Astrocyte (in vitro differentiated cells and primary cell): ENCODE measurements around the gene FOXP2. TPM values are rescaled to one million over a fixed set of nuclear protein-coding genes. Genes with fewer than 3 reads are reported as not detected.

Experiments used
- DNase-seq: peaks from one replicate; pipeline ENCODE4 v3.0.0-alpha.2; 2010; ENCODE audit warnings: low read depth
- FAIRE-seq: peaks from 2 replicates; lab custom pipeline; 2011; peaks lifted over from hg19 to GRCh38; lab: Jason Lieb, UNC
- H2AFZ ChIP-seq: 2 replicates; pipeline ENCODE4 v1.6.0; 2012; ENCODE audit warnings: low read depth, low read length, inconsistent platforms
- H3K27ac ChIP-seq: 2 replicates; pipeline ENCODE4 v1.5.1; 2011; ENCODE audit warnings: low read depth, low read length, inconsistent platforms
- H3K27me3 ChIP-seq: 2 replicates; pipeline ENCODE4 v1.6.0; 2011; ENCODE audit warnings: low read length, inconsistent platforms; ENCODE audit not compliant: insufficient read depth
- H3K36me3 ChIP-seq: 2 replicates; pipeline ENCODE4 v1.5.1; 2011; ENCODE audit warnings: low read length, inconsistent platforms; ENCODE audit not compliant: insufficient read depth
- H3K4me1 ChIP-seq: 2 replicates; pipeline ENCODE4 v1.5.1; 2011; ENCODE audit warnings: low read length, inconsistent platforms; ENCODE audit not compliant: insufficient read depth
- H3K4me2 ChIP-seq: 2 replicates; pipeline ENCODE4 v1.6.0; 2012; ENCODE audit warnings: low read length, inconsistent platforms
- H3K4me3 ChIP-seq: 2 replicates; pipeline ENCODE4 v1.5.1; 2011; ENCODE audit warnings: low read depth, mild to moderate bottlenecking, low read length, inconsistent platforms; ENCODE audit not compliant: insufficient read depth
- H3K79me2 ChIP-seq: 2 replicates; pipeline ENCODE4 v1.6.0; 2012; ENCODE audit warnings: mild to moderate bottlenecking, low read length, inconsistent platforms; ENCODE audit not compliant: insufficient read depth
- H3K9ac ChIP-seq: 2 replicates; pipeline ENCODE4 v1.6.0; 2012; ENCODE audit warnings: mild to moderate bottlenecking, low read length, inconsistent platforms
- H3K9me3 ChIP-seq: 2 replicates; pipeline ENCODE4 v1.5.1; 2012; ENCODE audit warnings: low read depth, mild to moderate bottlenecking, low read length, inconsistent platforms; ENCODE audit not compliant: insufficient read depth
- H4K20me1 ChIP-seq: 2 replicates; pipeline ENCODE4 v1.6.0; 2012; ENCODE audit warnings: low read length, inconsistent platforms; ENCODE audit not compliant: insufficient read depth
- H3K27ac Mint-ChIP-seq: one replicate; pipeline ENCODE4 v1.8.0; 2021; ENCODE audit warnings: mild to moderate bottlenecking, mixed read lengths; ENCODE audit not compliant: unreplicated experiment
- H3K27me3 Mint-ChIP-seq: one replicate; pipeline ENCODE4 v1.8.0; 2021; ENCODE audit warnings: low read depth, mixed read lengths; ENCODE audit not compliant: unreplicated experiment
- H3K36me3 Mint-ChIP-seq: one replicate; pipeline ENCODE4 v1.8.0; 2021; ENCODE audit warnings: low read depth, mixed read lengths; ENCODE audit not compliant: unreplicated experiment
- H3K4me1 Mint-ChIP-seq: one replicate; pipeline ENCODE4 v1.8.0; 2021; ENCODE audit warnings: low read depth, mixed read lengths; ENCODE audit not compliant: unreplicated experiment
- H3K4me3 Mint-ChIP-seq: one replicate; pipeline ENCODE4 v1.8.0; 2021; ENCODE audit warnings: mild to moderate bottlenecking, moderate library complexity, mixed read lengths; ENCODE audit not compliant: unreplicated experiment
- H3K9me3 Mint-ChIP-seq: one replicate; pipeline ENCODE4 v1.8.0; 2021; ENCODE audit warnings: mild to moderate bottlenecking, mixed read lengths; ENCODE audit not compliant: unreplicated experiment
- EZH2 ChIP-seq: IDR thresholded peaks from 2 replicates; pipeline ENCODE4 v1.6.1; 2012; ENCODE audit warnings: mild to moderate bottlenecking, low read length, inconsistent platforms; ENCODE audit not compliant: insufficient read depth
- total RNA-seq: library from RNA; stranded (reverse); gene quantifications from 2 replicates; pipeline ENCODE4 v1.2.1, GENCODE V29; 2021
- TF ChIP-seq, protein P1 (sequence below): IDR thresholded peaks from 2 replicates; pipeline ENCODE4 v1.5.1; 2011; ENCODE audit warnings: low read depth, mild to moderate bottlenecking, inconsistent platforms, low read length, moderate library complexity; ENCODE audit not compliant: insufficient read depth

FOXP2 gene
- total RNA-seq, 1 donor from 2014 or later: 3.4 TPM

DNA sequence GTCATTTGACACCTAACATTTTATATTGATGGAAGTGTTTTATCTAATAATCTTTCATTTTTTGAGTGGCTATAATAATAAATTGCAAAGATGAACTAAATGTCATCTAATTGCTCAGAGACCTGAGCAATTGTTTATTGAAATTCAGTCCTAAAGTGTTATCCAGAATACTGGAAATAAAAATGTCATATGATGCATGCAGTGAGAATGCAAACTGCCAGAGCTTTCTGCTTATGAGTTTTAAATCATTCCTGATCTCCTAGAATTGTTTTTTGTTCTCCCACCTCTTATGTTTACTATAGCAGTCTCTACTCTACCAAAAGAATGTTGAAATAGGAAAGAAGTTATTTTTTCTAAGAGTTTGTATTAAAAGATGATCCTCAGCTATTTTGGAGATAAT is 116.7 kb downstream of the FOXP2 start:
- no peak overlapping the region for H2AFZ ChIP-seq
- no peaks in the 10 kb centered on the region for H3K79me2 ChIP-seq
- H4K20me1 ChIP-seq: no peaks in the 10 kb centered on the region
- FAIRE-seq (no peak), DNase-seq (no peak)
- no peaks in the 10 kb centered on the region for H3K36me3 ChIP-seq
- no peaks in the 10 kb centered on the region for H3K4me1 ChIP-seq
- no peak for TF ChIP-seq EZH2
- TF ChIP-seq, protein P1, sequence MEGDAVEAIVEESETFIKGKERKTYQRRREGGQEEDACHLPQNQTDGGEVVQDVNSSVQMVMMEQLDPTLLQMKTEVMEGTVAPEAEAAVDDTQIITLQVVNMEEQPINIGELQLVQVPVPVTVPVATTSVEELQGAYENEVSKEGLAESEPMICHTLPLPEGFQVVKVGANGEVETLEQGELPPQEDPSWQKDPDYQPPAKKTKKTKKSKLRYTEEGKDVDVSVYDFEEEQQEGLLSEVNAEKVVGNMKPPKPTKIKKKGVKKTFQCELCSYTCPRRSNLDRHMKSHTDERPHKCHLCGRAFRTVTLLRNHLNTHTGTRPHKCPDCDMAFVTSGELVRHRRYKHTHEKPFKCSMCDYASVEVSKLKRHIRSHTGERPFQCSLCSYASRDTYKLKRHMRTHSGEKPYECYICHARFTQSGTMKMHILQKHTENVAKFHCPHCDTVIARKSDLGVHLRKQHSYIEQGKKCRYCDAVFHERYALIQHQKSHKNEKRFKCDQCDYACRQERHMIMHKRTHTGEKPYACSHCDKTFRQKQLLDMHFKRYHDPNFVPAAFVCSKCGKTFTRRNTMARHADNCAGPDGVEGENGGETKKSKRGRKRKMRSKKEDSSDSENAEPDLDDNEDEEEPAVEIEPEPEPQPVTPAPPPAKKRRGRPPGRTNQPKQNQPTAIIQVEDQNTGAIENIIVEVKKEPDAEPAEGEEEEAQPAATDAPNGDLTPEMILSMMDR: no peak
- H3K9me3 Mint-ChIP-seq: no peaks in the 10 kb centered on the region
- no peak overlapping the region for H3K27ac Mint-ChIP-seq
- H3K9ac ChIP-seq: no peak overlapping the region
- no peak overlapping the region for H3K27ac ChIP-seq
- no peak overlapping the region for H3K4me2 ChIP-seq
- no peaks in the 10 kb centered on the region for H3K27me3 Mint-ChIP-seq
- H3K36me3 Mint-ChIP-seq: no peaks in the 10 kb centered on the region
- no peaks in the 10 kb centered on the region for H3K9me3 ChIP-seq
- H3K4me3 Mint-ChIP-seq: no peak overlapping the region
- no peak overlapping the region for H3K4me3 ChIP-seq
- H3K4me1 Mint-ChIP-seq: peaks cover 2% of the 10 kb centered on the region
- H3K27me3 ChIP-seq: no peaks in the 10 kb centered on the region

DNA sequence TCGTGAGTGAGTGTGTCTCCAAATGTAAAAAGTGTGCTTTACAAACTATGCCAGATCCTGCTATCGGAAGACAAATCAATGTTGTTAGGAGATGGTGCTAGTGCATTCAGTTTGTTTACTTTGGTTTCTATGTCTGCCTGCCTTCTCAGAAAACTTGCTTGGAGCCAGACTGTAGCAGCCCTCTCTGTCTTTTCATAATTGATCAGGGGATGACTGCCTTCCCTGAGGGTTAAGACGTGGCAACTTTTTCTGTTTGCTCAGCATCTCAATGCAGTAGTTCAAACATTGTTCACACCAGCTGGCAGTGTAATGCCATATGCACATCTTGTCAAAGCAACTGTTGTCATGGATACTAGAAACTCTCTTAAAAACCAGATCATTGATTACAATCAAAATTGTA is 118.5 kb downstream of the FOXP2 start:
- H2AFZ ChIP-seq: no peak overlapping the region
- H3K27ac ChIP-seq: no peak overlapping the region

DNA sequence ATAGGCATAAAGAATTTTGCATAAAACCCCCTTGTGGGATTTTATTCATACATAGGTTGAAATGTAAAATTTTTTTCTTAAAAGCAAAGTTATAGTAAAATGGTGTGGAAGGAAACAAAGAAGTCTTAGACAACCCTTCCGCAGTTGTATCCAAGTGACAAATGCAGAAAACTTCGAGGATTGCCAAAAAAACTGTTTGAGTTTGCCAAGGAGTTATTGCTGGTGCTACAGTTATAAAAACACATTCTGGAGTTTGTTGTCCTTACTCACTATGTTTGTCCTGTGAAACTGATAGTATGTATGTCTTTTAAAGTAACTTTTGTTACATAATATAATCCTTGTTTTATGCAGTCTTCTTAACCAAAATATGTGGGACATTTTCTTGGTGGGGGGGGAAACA is 120.3 kb downstream of the FOXP2 start:
- H3K36me3 ChIP-seq: no peaks in the 10 kb centered on the region
- TF ChIP-seq EZH2: no peak
- TF ChIP-seq, protein P1: no peak
- FAIRE-seq (no peak), DNase-seq (no peak)
- no peak overlapping the region for H3K9ac ChIP-seq
- H3K27ac Mint-ChIP-seq: no peak overlapping the region
- H3K4me1 ChIP-seq: no peaks in the 10 kb centered on the region
- no peaks in the 10 kb centered on the region for H4K20me1 ChIP-seq
- no peaks in the 10 kb centered on the region for H3K27me3 ChIP-seq
- no peak overlapping the region for H3K27ac ChIP-seq
- H3K9me3 ChIP-seq: no peaks in the 10 kb centered on the region
- H3K79me2 ChIP-seq: no peaks in the 10 kb centered on the region
- H3K4me1 Mint-ChIP-seq: peaks cover 2% of the 10 kb centered on the region
- H2AFZ ChIP-seq: no peak overlapping the region
- H3K4me2 ChIP-seq: no peak overlapping the region
- H3K27me3 Mint-ChIP-seq: no peaks in the 10 kb centered on the region
- H3K4me3 Mint-ChIP-seq: no peak overlapping the region
- H3K36me3 Mint-ChIP-seq: no peaks in the 10 kb centered on the region
- no peaks in the 10 kb centered on the region for H3K9me3 Mint-ChIP-seq
- H3K4me3 ChIP-seq: no peak overlapping the region

More for the DNA sequence above, 118.5 kb downstream of the FOXP2 start:
- no peak overlapping the region for H3K9ac ChIP-seq
- DNase-seq: no peak
- no peaks in the 10 kb centered on the region for H3K27me3 ChIP-seq
- Mint-ChIP-seq H3K4me1 (peaks cover 2% of the 10 kb centered on the region), H3K27ac (peak overlapping the region; percentile 85), H3K4me3 (no peak overlapping the region), H3K27me3 (no peaks in the 10 kb centered on the region), H3K36me3 (no peaks in the 10 kb centered on the region), H3K9me3 (no peaks in the 10 kb centered on the region)
- H3K9me3 ChIP-seq: no peaks in the 10 kb centered on the region
- H4K20me1 ChIP-seq: no peaks in the 10 kb centered on the region
- no peak overlapping the region for H3K4me2 ChIP-seq
- H3K4me3 ChIP-seq: no peak overlapping the region
- FAIRE-seq: no peak
- no peaks in the 10 kb centered on the region for H3K79me2 ChIP-seq
- H3K4me1 ChIP-seq: no peaks in the 10 kb centered on the region
- TF ChIP-seq, protein P1: no peak
- TF ChIP-seq EZH2: no peak
- H3K36me3 ChIP-seq: no peaks in the 10 kb centered on the region
